ENCODE data around the gene UTP4. TPM values are rescaled to one million over a fixed set of nuclear protein-coding genes. Genes with fewer than 3 reads are reported as not detected.

The UTP4 gene
- total RNA-seq, 1 donor from 2014 or later, result 51.9 TPM

DNA sequence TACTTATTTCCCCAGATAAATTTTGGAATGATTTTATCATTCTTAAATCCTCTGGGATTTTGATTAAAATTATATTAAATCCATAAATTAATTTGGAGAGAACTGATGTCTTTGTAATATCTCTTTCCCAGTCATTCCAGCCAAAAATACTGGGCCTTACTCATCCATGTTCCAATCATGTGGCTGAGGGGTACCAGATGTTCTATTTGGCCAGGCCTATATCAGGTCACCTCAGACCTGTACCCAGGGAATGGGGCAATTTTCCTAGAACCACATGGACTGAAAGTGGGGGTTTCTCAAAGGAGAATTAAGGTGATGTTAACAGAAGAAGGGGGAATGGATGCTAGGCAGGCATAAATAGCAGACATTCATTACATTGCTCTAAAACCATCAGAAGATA is 62.0 kb downstream of the UTP4 start:
- no peaks in the 10 kb centered on the region for H3K9me3 Mint-ChIP-seq
- TF ChIP-seq, protein P1, sequence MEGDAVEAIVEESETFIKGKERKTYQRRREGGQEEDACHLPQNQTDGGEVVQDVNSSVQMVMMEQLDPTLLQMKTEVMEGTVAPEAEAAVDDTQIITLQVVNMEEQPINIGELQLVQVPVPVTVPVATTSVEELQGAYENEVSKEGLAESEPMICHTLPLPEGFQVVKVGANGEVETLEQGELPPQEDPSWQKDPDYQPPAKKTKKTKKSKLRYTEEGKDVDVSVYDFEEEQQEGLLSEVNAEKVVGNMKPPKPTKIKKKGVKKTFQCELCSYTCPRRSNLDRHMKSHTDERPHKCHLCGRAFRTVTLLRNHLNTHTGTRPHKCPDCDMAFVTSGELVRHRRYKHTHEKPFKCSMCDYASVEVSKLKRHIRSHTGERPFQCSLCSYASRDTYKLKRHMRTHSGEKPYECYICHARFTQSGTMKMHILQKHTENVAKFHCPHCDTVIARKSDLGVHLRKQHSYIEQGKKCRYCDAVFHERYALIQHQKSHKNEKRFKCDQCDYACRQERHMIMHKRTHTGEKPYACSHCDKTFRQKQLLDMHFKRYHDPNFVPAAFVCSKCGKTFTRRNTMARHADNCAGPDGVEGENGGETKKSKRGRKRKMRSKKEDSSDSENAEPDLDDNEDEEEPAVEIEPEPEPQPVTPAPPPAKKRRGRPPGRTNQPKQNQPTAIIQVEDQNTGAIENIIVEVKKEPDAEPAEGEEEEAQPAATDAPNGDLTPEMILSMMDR (conservative IDR thresholded peaks at IDR 0.05), result no peak

DNA sequence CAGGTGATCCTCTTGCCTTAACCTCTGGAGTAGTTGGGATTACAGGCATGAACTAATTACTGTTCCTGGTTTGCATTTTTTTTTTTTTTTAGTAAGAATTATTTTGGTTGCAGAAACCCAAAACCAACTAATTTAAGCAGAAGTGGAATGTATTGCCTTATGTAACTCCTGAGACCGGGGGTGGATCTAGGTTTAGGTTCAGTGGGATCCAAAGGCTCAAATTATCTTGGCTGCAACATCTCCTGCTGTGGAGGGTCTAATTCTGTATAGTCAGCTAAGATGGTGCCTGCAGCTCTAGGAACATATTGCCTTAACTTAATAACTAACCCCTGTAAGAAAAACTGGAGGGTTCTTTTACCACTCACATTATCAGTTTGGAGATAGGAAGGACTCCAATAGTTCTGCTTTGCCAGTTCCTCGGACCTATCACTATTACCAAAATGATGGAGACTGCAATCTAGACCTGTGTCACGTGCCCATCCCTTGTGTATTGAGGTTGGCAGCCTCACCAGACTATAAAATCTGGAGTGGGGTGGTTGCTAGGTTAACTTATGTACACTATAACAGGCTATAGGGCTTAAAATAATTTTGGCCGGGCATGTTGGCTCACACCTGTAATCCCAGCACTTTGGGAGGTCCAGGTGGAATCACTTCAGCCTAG is 63.0 kb downstream of the UTP4 start:
- H3K9me3 Mint-ChIP-seq, result no peaks in the 10 kb centered on the region
- H3K4me3 Mint-ChIP-seq, result no peak overlapping the region
- TF ChIP-seq, protein P1 (conservative IDR thresholded peaks at IDR 0.05), result no peak
- no peaks in the 10 kb centered on the region for H3K27me3 Mint-ChIP-seq
- DNase-seq (ENCODE audit: extremely low spot score, unreplicated experiment), result no peak
- peaks cover 26% of the 10 kb centered on the region for H3K4me1 Mint-ChIP-seq (ENCODE audit: unreplicated experiment)
- H3K27ac Mint-ChIP-seq, result no peak overlapping the region
- peaks cover 5% of the 10 kb centered on the region for H3K36me3 Mint-ChIP-seq

More for the DNA sequence above, 62.0 kb downstream of the UTP4 start:
- Mint-ChIP-seq H3K27me3 (no peaks in the 10 kb centered on the region), H3K4me3 (no peak overlapping the region), H3K4me1 (ENCODE audit: unreplicated experiment) (peaks cover 26% of the 10 kb centered on the region), H3K27ac (no peak overlapping the region), H3K36me3 (peaks cover 9% of the 10 kb centered on the region)
- no peak for DNase-seq (ENCODE audit: extremely low spot score, unreplicated experiment)

DNA sequence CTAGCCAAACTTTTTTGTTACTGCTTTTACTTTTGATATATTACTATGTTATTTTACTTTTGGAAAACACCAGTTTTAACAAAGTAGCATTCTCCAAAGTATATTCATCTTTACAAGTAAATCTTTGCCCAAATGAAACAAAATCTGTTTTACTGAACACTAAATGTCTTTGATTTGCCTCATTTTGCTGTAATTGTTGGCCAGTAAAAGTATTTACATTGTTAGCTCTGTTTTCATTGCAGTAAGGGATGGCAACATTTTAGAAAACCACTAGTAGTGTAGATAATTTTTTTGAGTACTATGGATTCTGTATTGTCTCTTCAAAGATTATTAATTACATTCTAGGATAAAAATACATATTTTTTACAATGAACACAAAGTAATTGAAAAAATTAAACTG is 65.1 kb downstream of the UTP4 start:
- TF ChIP-seq, protein P1 (conservative IDR thresholded peaks at IDR 0.05), result no peak
- Mint-ChIP-seq H3K36me3 (no peaks in the 10 kb centered on the region), H3K27ac (no peak overlapping the region), H3K9me3 (no peaks in the 10 kb centered on the region), H3K4me1 (ENCODE audit: unreplicated experiment) (peaks cover 31% of the 10 kb centered on the region), H3K4me3 (no peak overlapping the region), H3K27me3 (no peaks in the 10 kb centered on the region)
- DNase-seq (ENCODE audit: extremely low spot score, unreplicated experiment), result no peak

DNA sequence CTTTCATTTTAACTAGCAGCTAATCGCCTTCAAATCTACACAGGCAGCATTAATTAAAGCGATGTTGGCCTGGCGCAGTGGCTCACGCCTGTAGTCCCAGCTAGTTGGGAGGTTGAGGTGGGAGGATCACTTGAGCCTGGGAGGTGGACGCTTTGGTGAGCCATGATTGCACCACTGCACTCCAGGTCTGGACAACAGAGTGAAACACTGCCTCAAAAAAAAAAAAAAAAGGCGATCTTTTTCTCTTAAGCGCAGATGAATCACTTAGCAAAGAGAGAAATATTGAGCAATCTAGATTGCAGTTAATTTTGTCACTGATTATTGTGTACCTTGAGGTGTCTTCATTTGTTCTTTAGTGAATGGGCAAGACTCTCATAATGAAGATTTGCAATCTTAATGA is 66.9 kb downstream of the UTP4 start:
- Mint-ChIP-seq H3K27me3 (no peaks in the 10 kb centered on the region), H3K4me1 (ENCODE audit: unreplicated experiment) (peaks cover 36% of the 10 kb centered on the region), H3K9me3 (no peaks in the 10 kb centered on the region), H3K4me3 (no peak overlapping the region), H3K27ac (no peak overlapping the region), H3K36me3 (no peaks in the 10 kb centered on the region)
- DNase-seq (ENCODE audit: extremely low spot score, unreplicated experiment), result no peak
- TF ChIP-seq, protein P1 (conservative IDR thresholded peaks at IDR 0.05), result no peak

DNA sequence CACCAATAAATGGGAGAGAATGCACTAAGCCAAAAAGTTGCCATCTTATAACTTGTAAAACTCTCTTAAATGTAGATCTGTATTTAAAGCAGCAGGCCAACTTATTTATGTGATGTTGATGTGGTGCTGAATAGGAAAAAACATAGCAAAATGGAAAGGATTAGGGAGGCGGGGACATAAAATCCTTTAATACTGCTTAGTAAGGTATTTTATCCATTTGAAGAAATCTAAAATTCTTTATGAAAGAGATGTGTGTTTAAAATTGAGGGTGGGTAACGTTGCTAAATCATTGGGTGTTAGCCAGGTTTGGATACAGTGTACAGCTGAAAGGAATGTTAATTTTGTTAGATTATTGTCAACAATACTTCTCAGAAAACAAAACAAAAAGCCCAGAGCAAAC is 68.8 kb downstream of the UTP4 start:
- no peak overlapping the region for H3K27ac Mint-ChIP-seq
- H3K9me3 Mint-ChIP-seq, result no peaks in the 10 kb centered on the region
- H3K4me1 Mint-ChIP-seq (ENCODE audit: unreplicated experiment), result peaks cover 41% of the 10 kb centered on the region
- H3K36me3 Mint-ChIP-seq, result peaks cover 4% of the 10 kb centered on the region
- no peak for DNase-seq (ENCODE audit: extremely low spot score, unreplicated experiment)
- H3K27me3 Mint-ChIP-seq, result no peaks in the 10 kb centered on the region
- TF ChIP-seq, protein P1 (conservative IDR thresholded peaks at IDR 0.05), result no peak
- H3K4me3 Mint-ChIP-seq, result no peak overlapping the region

Data from type B pancreatic cell (in vitro differentiated cells).